ENCODE measurements around the gene AARS2.

DNA sequence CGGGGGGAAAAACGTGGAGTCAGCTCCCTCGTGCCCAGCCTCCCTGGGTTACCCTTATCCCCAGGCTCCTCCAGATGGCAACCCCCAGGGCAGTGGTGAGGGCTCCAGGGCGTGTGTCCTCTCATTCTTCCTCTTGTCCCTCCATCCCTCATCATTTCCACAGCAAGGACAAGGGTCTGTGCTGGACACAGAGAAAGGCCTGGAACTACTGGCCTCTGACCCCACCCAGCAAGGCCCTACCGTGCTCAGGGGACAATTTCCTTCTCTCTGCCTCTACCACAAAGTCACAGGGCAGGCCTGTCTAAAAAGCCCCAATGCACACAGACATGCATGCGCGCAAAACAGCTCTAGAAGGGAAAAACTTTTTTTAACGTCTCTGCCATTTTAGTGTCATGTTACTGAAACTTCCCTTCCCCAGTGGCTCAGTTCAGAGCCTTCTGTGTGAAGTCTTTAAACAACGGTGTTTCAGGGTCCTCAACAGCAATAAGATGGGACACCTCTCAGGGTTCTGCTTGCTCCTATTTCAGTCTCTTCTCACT lies 54.8 kb downstream of the AARS2 start:
- TF ChIP-seq, protein P1, sequence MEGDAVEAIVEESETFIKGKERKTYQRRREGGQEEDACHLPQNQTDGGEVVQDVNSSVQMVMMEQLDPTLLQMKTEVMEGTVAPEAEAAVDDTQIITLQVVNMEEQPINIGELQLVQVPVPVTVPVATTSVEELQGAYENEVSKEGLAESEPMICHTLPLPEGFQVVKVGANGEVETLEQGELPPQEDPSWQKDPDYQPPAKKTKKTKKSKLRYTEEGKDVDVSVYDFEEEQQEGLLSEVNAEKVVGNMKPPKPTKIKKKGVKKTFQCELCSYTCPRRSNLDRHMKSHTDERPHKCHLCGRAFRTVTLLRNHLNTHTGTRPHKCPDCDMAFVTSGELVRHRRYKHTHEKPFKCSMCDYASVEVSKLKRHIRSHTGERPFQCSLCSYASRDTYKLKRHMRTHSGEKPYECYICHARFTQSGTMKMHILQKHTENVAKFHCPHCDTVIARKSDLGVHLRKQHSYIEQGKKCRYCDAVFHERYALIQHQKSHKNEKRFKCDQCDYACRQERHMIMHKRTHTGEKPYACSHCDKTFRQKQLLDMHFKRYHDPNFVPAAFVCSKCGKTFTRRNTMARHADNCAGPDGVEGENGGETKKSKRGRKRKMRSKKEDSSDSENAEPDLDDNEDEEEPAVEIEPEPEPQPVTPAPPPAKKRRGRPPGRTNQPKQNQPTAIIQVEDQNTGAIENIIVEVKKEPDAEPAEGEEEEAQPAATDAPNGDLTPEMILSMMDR (conservative IDR thresholded peaks at IDR 0.05 in 1 of 2, IDR thresholded peaks at IDR 0.05 in 1 of 2; ENCODE audit: low read depth in 1 of 2, low read length in 2 of 2): no peak
- no peak for TF ChIP-seq EZH2 (IDR thresholded peaks at IDR 0.05; ENCODE audit: low read length, missing control alignments)

Data from fibroblast of lung (primary cell).